Parathyroid adenoma (tissue), 2 donors: ENCODE measurements around the gene HPS5.

Experiments used
- H2AFZ ChIP-seq: fragments of 300-600 bp; sonication (generic); one replicate; pipeline ENCODE4 v1.7.0; 2017; ENCODE audit warnings: antibody characterized with exemption, mild to moderate bottlenecking
- H3K27ac ChIP-seq: fragments of 300-600 bp; sonication (generic); one replicate; pipeline ENCODE4 v1.7.0; 2017
- H3K27me3 ChIP-seq: fragments of 300-600 bp; sonication (generic); one replicate; pipeline ENCODE4 v1.7.0; 2017; ENCODE audit warnings: low read length; ENCODE audit not compliant: control insufficient read depth, insufficient read depth
- H3K36me3 ChIP-seq: fragments of 300-600 bp; sonication (generic); one replicate; pipeline ENCODE4 v1.7.0; 2017; ENCODE audit warnings: low read length; ENCODE audit not compliant: control insufficient read depth, insufficient read depth
- H3K4me1 ChIP-seq: fragments of 300-600 bp; sonication (generic); one replicate; pipeline ENCODE4 v1.7.0; 2017; ENCODE audit warnings: control low read depth
- H3K4me2 ChIP-seq: fragments of 300-600 bp; sonication (generic); one replicate; pipeline ENCODE4 v1.7.0; 2017; ENCODE audit warnings: low read length
- H3K4me3 ChIP-seq: fragments of 300-600 bp; sonication (generic); one replicate; pipeline ENCODE4 v1.7.0; 2017; ENCODE audit warnings: low read depth, low read length
- H3K79me2 ChIP-seq: fragments of 300-600 bp; sonication (generic); one replicate; pipeline ENCODE4 v1.7.0; 2017; ENCODE audit warnings: control low read depth
- H3K9ac ChIP-seq: fragments of 300-600 bp; sonication (generic); one replicate; pipeline ENCODE4 v1.7.0; 2017; ENCODE audit warnings: mild to moderate bottlenecking
- H3K9me3 ChIP-seq: fragments of 300-600 bp; sonication (generic); one replicate; pipeline ENCODE4 v1.7.0; 2017; ENCODE audit warnings: low read length; ENCODE audit not compliant: control insufficient read depth
- CTCF ChIP-seq: fragments of 300-600 bp; sonication (generic); IDR thresholded peaks from one replicate; pipeline ENCODE4 v1.7.0; 2017; ENCODE audit warnings: antibody characterized with exemption, mild to moderate bottlenecking
- donor health status: primary hyperparathyroidism.

Gene HPS5

DNA sequence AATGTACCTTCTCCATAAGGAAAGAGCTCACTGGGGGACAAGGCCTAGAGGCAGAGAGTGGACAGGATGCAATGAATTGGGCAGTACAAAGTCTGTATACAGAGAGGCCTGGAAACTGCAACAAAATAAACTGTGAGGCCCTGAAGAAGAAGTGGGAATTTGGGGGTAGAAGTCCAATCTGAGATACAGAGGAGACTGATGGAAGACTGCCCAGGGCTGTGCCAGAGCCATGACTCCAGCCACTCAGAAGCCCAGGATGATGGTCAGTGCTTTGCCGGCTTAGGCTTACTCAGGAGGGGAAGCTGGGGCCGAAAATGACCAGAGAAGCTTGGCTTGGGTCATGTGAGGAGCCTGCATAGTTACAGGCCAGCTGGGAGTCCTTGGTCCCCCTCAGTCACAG is 91.1 kb downstream of the HPS5 start:
- H3K4me1 ChIP-seq = no peaks in the 10 kb centered on the region
- no peak overlapping the region for H3K27ac ChIP-seq
- TF ChIP-seq CTCF = no peak
- H3K79me2 ChIP-seq = no peaks in the 10 kb centered on the region
- no peak overlapping the region for H3K4me3 ChIP-seq
- H3K27me3 ChIP-seq = no peaks in the 10 kb centered on the region
- no peak overlapping the region for H3K4me2 ChIP-seq
- H3K9me3 ChIP-seq = no peaks in the 10 kb centered on the region
- H3K9ac ChIP-seq = no peak overlapping the region
- H3K36me3 ChIP-seq = no peaks in the 10 kb centered on the region
- H2AFZ ChIP-seq = no peak overlapping the region

DNA sequence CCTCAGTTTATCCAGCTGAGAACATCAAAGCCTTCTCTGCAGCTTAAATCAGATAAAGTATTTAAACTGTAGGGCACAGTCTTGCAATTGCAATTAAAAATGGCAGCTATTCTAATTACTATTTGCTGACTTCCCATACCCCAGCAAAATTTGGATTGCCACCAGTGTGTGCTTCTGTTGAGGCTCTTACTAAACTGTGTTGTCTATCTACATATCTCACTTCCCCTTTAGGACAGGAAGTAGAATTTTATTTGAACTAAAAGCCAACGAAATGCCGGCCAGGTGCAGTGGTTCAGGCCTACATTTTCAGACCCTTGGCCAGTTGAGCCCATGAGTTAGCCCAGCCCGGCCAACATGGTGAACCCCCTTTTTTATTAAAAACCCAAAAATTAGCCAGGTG is 92.4 kb downstream of the HPS5 start:
- no peaks in the 10 kb centered on the region for H3K9me3 ChIP-seq
- H3K79me2 ChIP-seq = no peaks in the 10 kb centered on the region
- H3K4me1 ChIP-seq = no peaks in the 10 kb centered on the region
- no peak overlapping the region for H3K4me3 ChIP-seq
- no peak overlapping the region for H2AFZ ChIP-seq
- no peaks in the 10 kb centered on the region for H3K36me3 ChIP-seq
- H3K27ac ChIP-seq = no peak overlapping the region
- H3K9ac ChIP-seq = no peak overlapping the region
- no peak overlapping the region for H3K4me2 ChIP-seq
- H3K27me3 ChIP-seq = no peaks in the 10 kb centered on the region
- no peak for TF ChIP-seq CTCF
